ENCODE results near the gene CRYBG3. TPM values are rescaled to one million over a fixed set of nuclear protein-coding genes. Genes with fewer than 3 reads are reported as not detected.

CRYBG3 gene
- total RNA-seq, 2 experiments from 2014 or later, result 5.3 to 6.2 TPM

- no peaks in the 10 kb centered on the region for H3K27me3 Mint-ChIP-seq
- no peak for DNase-seq
- peaks cover 30% of the 10 kb centered on the region for H3K4me1 Mint-ChIP-seq
- H3K27ac Mint-ChIP-seq, result no peak overlapping the region
- H3K36me3 Mint-ChIP-seq (ENCODE audit: low read depth), result peaks cover 60% of the 10 kb centered on the region
- H3K9me3 Mint-ChIP-seq, result no peaks in the 10 kb centered on the region
- ChIA-PET POLR2A (no interaction called here), CTCF (interaction anchor here (1.0 to 1.2 kb wide), 2 partner anchors 11 to 65 kb away, joined by 3 read pairs; no protein-coding TSS in a partner anchor)
- H3K4me3 Mint-ChIP-seq, result no peak overlapping the region
These were observed 136.6 kb downstream of the CRYBG3 start for GRCh38 chr3:97958396-97958795.

DNA sequence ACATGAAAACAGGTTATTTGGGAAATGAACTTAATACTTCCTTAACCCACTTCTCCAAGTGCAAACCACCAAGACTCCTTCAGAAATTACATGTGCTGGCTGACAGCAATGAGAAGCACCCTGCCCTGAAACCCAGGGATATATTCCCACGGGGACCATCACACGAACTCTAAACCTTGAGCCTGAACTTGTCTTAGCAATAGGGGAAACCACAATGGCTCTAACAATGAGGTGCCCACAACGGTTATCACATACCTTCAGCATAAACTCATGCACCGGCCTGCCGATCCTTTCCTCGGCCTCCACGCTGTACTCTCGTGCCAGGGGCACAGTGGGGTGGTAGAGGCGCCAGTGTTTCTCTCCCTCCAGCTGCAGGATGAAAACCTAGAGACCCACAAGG is 137.0 kb downstream of the CRYBG3 start:
- ChIA-PET POLR2A (no interaction called here), CTCF (interaction anchor here (1.0 to 1.2 kb wide), 2 partner anchors 10 to 65 kb away, joined by 3 read pairs; no protein-coding TSS in a partner anchor)
- no peaks in the 10 kb centered on the region for H3K27me3 Mint-ChIP-seq
- no peak overlapping the region for H3K27ac Mint-ChIP-seq
- no peak overlapping the region for H3K4me3 Mint-ChIP-seq
- DNase-seq, result no peak
- no peaks in the 10 kb centered on the region for H3K9me3 Mint-ChIP-seq
- H3K4me1 Mint-ChIP-seq, result peaks cover 34% of the 10 kb centered on the region
- peaks cover 61% of the 10 kb centered on the region for H3K36me3 Mint-ChIP-seq (ENCODE audit: low read depth)

- DNase-seq, result no peak
- Mint-ChIP-seq H3K4me1 (peaks cover 39% of the 10 kb centered on the region), H3K9me3 (no peaks in the 10 kb centered on the region), H3K4me3 (no peak overlapping the region), H3K27me3 (no peaks in the 10 kb centered on the region), H3K36me3 (ENCODE audit: low read depth) (peaks cover 62% of the 10 kb centered on the region), H3K27ac (no peak overlapping the region)
- ChIA-PET POLR2A (no interaction called here), CTCF (interaction anchor here (1.2 to 2.0 kb wide), 2 partner anchors 10 to 64 kb away, joined by 3 to 9 read pairs; no protein-coding TSS in a partner anchor)
These were observed 138.1 kb downstream of the CRYBG3 start for GRCh38 chr3:97959872-97960271.

DNA sequence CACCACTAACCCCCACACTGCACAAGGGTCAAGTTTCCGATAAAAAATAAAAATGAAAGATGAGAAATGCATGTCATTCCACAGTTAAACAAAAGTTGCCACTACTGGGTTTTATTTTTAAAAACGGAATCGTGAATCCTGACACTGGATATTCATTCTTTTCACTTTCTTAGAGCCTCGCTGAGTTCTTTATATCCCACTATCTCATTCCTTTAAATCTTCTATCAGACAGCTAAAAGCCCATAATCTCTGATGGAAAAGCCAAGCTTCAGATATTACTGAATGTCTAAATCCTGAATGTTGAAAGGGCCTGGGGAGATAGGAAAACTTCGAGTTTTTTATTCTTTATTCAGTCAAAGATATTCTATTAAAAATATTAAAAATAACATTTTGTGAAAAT is 138.7 kb downstream of the CRYBG3 start:
- no peak overlapping the region for H3K27ac Mint-ChIP-seq
- no peaks in the 10 kb centered on the region for H3K9me3 Mint-ChIP-seq
- H3K36me3 Mint-ChIP-seq (ENCODE audit: low read depth), result peaks cover 61% of the 10 kb centered on the region
- ChIA-PET POLR2A (no interaction called here), CTCF (interaction anchor here (1.2 to 2.0 kb wide), 2 partner anchors 9 to 15 kb away, joined by 3 to 9 read pairs; no protein-coding TSS in a partner anchor)
- H3K4me1 Mint-ChIP-seq, result peaks cover 37% of the 10 kb centered on the region
- H3K27me3 Mint-ChIP-seq, result no peaks in the 10 kb centered on the region
- DNase-seq, result no peak
- no peak overlapping the region for H3K4me3 Mint-ChIP-seq

DNA sequence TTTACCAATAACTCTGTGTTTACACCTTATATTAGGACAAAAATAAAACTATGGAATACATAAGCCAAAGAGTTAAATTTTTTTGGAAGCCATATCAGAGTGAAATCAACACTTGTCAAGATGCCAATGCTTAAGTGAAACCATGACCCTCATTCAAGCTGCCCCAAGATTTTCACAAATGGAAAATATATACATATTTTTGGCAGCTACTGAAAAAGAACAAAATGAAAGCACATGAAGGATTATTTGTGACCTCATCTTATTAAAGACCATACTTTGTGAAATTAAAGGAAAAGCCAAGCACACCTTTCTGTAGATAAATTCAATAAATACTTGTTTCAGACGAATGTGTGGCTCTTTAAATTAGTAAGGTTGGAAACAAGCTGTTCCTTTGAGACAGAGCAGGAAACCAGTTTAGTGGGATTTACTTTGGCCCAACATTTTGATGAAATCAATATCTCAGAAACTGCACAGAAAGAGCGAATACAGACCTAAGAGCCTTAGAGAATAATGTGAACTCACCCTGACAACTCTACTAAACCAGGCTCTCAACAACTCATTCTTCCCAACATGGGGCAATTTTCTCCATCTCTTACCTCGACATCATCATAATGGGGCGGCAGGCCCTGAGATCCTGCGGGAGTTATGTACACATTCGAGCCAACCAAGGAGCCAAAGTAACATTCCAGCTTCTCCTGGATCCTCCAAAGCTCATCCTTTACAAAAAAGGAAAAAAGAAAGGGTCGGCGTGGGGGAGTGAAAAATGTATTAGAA is 139.4 kb downstream of the CRYBG3 start:
- CTCF ChIA-PET, result interaction anchor here (1.2 to 2.0 kb wide), 2 partner anchors 8 to 16 kb away, joined by 3 to 9 read pairs; no protein-coding TSS in a partner anchor
- no peak overlapping the region for H3K4me3 Mint-ChIP-seq
- H3K36me3 Mint-ChIP-seq (ENCODE audit: low read depth), result peaks cover 65% of the 10 kb centered on the region
- no peak for DNase-seq
- no peaks in the 10 kb centered on the region for H3K9me3 Mint-ChIP-seq
- H3K4me1 Mint-ChIP-seq, result peaks cover 40% of the 10 kb centered on the region
- H3K27ac Mint-ChIP-seq, result no peak overlapping the region
- no peaks in the 10 kb centered on the region for H3K27me3 Mint-ChIP-seq
- POLR2A ChIA-PET, result no interaction called here

GRCh38 chr3:97967966-97968365 is 146.2 kb downstream of the CRYBG3 start:
- ChIA-PET CTCF (interaction anchor here (0.8 to 1.6 kb wide), 9 partner anchors 11 to 581 kb away, joined by 3 to 5 read pairs (median 3); no protein-coding TSS in a partner anchor), POLR2A (interaction anchor here (0.7 kb wide), 1 partner anchor 569 kb away, joined by 3 read pairs; no protein-coding TSS in a partner anchor)
- Mint-ChIP-seq H3K27ac (no peak overlapping the region), H3K4me3 (no peak overlapping the region), H3K4me1 (peaks cover 78% of the 10 kb centered on the region), H3K27me3 (no peaks in the 10 kb centered on the region), H3K9me3 (no peaks in the 10 kb centered on the region), H3K36me3 (ENCODE audit: low read depth) (peaks cover 43% of the 10 kb centered on the region)
- no peak for DNase-seq

- ChIA-PET CTCF (interaction anchor here (0.8 to 2.4 kb wide), 9 partner anchors 7 to 580 kb away, joined by 3 to 9 read pairs (median 3); no protein-coding TSS in a partner anchor), POLR2A (interaction anchor here (0.6 to 0.7 kb wide), 2 partner anchors 36 to 568 kb away, joined by 3 read pairs; no protein-coding TSS in a partner anchor)
- no peak overlapping the region for H3K4me3 Mint-ChIP-seq
- peaks cover 81% of the 10 kb centered on the region for H3K4me1 Mint-ChIP-seq
- DNase-seq, result peak; percentile 34
- H3K9me3 Mint-ChIP-seq, result no peaks in the 10 kb centered on the region
- peaks cover 42% of the 10 kb centered on the region for H3K36me3 Mint-ChIP-seq (ENCODE audit: low read depth)
- no peaks in the 10 kb centered on the region for H3K27me3 Mint-ChIP-seq
- peak overlapping the region; percentile 14 for H3K27ac Mint-ChIP-seq
These were observed 146.6 kb downstream of the CRYBG3 start for GRCh38 chr3:97968376-97968775.

DNA sequence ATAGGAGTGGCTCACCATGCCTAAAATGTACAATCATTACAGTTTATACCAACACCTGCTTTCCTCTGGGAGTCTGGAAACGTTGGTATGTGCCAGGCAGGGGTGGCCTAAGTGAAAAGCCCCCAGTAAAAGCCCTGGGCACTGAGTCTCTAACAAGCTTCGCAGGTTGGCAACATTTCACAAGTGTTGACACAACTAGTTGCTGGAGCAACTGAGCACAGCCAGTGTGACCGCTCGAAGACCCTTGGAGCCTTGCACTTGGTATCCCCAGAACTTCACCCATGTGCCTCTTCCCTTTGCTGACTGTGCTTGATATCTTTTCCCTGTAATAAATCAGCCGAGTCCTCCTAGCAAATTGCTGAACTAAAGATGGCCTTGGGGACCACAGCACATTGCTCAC is 147.7 kb downstream of the CRYBG3 start:
- ChIA-PET POLR2A (no interaction called here), CTCF (interaction anchor here (0.6 to 2.4 kb wide), 7 partner anchors 9 to 148 kb away, joined by 3 to 9 read pairs (median 3); no protein-coding TSS in a partner anchor)
- peaks cover 32% of the 10 kb centered on the region for H3K36me3 Mint-ChIP-seq (ENCODE audit: low read depth)
- no peak overlapping the region for H3K27ac Mint-ChIP-seq
- H3K27me3 Mint-ChIP-seq, result no peaks in the 10 kb centered on the region
- DNase-seq, result no peak
- H3K9me3 Mint-ChIP-seq, result no peaks in the 10 kb centered on the region
- H3K4me3 Mint-ChIP-seq, result no peak overlapping the region
- peaks cover 84% of the 10 kb centered on the region for H3K4me1 Mint-ChIP-seq

DNA sequence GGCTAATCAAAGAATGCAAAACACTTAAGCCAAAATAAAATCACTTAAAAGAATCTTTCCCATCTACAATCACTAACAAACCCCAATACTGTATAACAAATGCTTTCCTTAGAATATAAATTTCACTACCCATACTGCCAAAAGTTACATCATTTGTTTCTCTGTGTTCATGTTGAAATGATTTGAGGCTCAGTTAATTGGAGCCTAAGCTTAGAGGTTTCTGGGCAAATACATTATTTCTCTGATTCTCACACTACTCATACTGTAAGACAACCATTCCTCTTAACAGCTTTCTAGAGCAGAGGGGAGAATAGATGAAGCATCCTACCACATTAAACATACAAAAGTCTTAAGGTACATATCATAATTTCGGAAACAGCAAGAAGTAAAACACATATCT is 148.3 kb downstream of the CRYBG3 start:
- H3K27me3 Mint-ChIP-seq, result no peaks in the 10 kb centered on the region
- H3K36me3 Mint-ChIP-seq (ENCODE audit: low read depth), result peaks cover 28% of the 10 kb centered on the region
- no peak for DNase-seq
- H3K4me3 Mint-ChIP-seq, result peak overlapping the region; percentile 84
- no peaks in the 10 kb centered on the region for H3K9me3 Mint-ChIP-seq
- CTCF ChIA-PET, result interaction anchor here (0.6 to 2.4 kb wide), 4 partner anchors 9 to 149 kb away, joined by 3 to 9 read pairs (median 3); no protein-coding TSS in a partner anchor
- POLR2A ChIA-PET, result no interaction called here
- peak overlapping the region; percentile 43 for H3K27ac Mint-ChIP-seq
- H3K4me1 Mint-ChIP-seq, result peaks cover 87% of the 10 kb centered on the region

DNA sequence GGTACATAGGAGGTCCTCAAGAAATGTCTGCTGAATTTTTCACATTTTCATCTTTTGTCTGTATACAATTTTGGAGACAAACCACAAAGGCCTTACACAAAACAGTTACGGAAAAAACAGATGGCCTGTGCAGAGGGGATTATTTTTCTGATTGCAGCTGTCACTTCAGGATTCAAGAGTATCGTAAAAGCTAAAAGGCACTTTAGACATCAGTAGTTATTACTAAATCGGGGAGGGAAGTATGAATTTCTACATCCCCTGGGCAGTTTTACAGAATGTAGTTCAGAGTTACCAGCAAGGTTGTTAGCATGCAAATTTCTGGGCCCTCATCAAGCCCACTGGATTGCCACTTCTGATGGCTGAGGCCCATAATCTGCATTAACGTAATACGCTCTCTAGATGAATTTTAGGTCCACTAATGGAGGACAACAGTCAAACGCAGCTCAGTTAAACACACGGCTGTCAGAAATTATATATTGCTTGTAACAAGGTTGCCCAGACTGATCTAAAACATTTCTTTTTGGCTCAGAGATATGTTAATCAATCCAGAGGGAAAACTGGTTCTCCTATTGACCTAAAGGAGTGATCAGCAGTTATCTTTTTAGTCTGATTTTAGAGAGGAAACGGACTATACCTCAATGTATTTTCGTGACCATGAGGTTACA is 149.3 kb downstream of the CRYBG3 start:
- H3K27ac Mint-ChIP-seq, result peak overlapping the region; percentile 92
- DNase-seq, result no peak
- ChIA-PET CTCF (interaction anchor here (0.9 to 2.4 kb wide), 3 partner anchors 10 to 26 kb away, joined by 3 to 9 read pairs (median 3); no protein-coding TSS in a partner anchor), POLR2A (interaction anchor here (1.2 kb wide), 1 partner anchor 39 kb away, joined by 3 read pairs; no protein-coding TSS in a partner anchor)
- peaks cover 20% of the 10 kb centered on the region for H3K36me3 Mint-ChIP-seq (ENCODE audit: low read depth)
- H3K4me3 Mint-ChIP-seq, result peak overlapping the region; percentile 84
- no peaks in the 10 kb centered on the region for H3K9me3 Mint-ChIP-seq
- H3K27me3 Mint-ChIP-seq, result no peaks in the 10 kb centered on the region
- peaks cover 81% of the 10 kb centered on the region for H3K4me1 Mint-ChIP-seq

DNA sequence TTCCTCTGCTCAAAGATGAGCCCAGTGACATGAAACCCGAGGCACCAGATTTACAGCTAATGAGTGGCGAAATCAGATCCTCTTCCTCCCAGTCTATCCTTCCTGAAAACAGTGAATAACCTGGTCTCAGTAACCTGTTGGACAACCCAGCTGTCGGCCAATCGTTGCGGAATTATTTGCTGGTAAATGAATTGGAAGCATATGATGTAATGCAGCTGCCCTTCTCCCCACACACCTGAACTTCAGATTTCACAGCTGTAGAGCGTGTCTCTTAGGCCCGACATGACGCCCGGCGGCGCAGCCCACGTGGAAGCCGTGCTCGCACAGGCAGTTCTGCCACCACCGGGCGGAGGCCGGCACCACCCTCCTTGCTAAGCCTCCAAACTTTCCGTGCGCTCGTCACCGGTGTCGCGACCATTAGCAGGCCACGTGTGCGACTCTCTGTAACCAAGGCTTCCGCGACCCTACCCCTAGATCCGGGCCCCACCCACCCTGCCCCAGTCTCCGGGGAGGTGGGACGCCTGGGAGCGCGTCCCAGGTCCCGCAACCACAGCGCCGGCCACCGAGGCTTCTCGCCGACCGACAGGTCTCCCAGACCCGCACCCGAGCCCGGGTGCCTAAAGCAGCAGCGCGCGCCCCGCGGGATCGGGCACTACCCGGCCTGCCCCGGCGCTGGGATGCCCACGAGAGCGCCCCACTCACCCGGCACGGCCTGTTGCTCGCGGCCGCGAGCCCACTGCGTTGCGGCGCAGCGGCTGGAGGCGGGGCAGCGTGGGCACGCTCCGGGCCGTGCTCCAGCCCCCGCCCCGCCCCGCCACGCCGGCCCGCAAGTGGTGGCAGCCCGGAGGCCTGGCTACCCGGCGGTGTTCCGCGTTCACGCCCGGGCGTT is 150.1 kb downstream of the CRYBG3 start, which contains the start of gene RIOX2:
RIOX2 (minus strand) TSS at position 753 of the 889 bp plus-strand sequence. CDS start 4,838 bp downstream, outside the sequence.
- Mint-ChIP-seq H3K27me3 (no peaks in the 10 kb centered on the region), H3K36me3 (ENCODE audit: low read depth) (peaks cover 13% of the 10 kb centered on the region), H3K9me3 (no peaks in the 10 kb centered on the region), H3K4me1 (peaks cover 76% of the 10 kb centered on the region), H3K27ac (peak within 1 kb of the TSS; percentile 92), H3K4me3 (peak within 1 kb of the TSS; percentile 84)
- ChIA-PET POLR2A (interaction anchor here (0.8 to 1.2 kb wide), 3 partner anchors 10 to 50 kb away, joined by 3 to 5 read pairs (median 3); no protein-coding TSS in a partner anchor), CTCF (interaction anchor here (0.9 to 1.3 kb wide), 2 partner anchors 20 to 26 kb away, joined by 3 read pairs; no protein-coding TSS in a partner anchor)
- DNase-seq, result peak; percentile 85

DNA sequence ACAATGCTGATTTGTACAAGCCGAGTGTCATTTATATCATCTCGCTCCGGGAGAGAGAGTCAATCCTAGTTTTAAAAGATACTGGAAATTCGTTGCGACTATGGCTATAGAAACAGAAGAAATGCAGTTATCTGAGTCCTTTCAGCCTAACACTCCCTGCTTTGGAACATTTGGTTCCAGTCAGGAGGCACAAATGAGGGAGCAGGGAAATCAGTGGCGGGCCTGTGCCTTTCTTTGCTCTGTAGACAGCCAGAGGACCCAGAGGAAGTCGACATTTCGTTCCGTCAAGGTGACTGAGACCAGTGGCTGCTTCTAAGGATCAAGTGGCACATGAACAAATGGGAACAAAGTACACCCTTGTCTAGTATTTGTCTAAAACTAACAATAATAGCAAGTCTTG is 151.2 kb downstream of the CRYBG3 start:
- peaks cover 65% of the 10 kb centered on the region for H3K4me1 Mint-ChIP-seq
- H3K4me3 Mint-ChIP-seq, result peak overlapping the region; percentile 69
- ChIA-PET POLR2A (no interaction called here), CTCF (no interaction called here)
- H3K27me3 Mint-ChIP-seq, result no peaks in the 10 kb centered on the region
- H3K36me3 Mint-ChIP-seq (ENCODE audit: low read depth), result peaks cover 7% of the 10 kb centered on the region
- H3K27ac Mint-ChIP-seq, result peak overlapping the region; percentile 81
- H3K9me3 Mint-ChIP-seq, result no peaks in the 10 kb centered on the region
- DNase-seq, result no peak

Measured in activated CD4-positive, alpha-beta T cell treated with anti-CD3 and anti-CD28 coated beads, Interleukin-2, amount 10 ng/mL, durations not matched to agents 7 days and 5 days (primary cell).